Neuronal stem cell (in vitro differentiated cells): ENCODE results near the gene CMKLR1.

Source experiments
- DNase-seq: peaks from one replicate; pipeline ENCODE4 v3.0.0-alpha.2; 2013; ENCODE audit warnings: low spot score
- H2AFZ ChIP-seq: one replicate; pipeline ENCODE4 v1.6.1; 2013; ENCODE audit warnings: mild to moderate bottlenecking, low read length, inconsistent platforms
- H2AK5ac ChIP-seq: 2 replicates; pipeline ENCODE4 v1.6.1; 2013; ENCODE audit warnings: low read depth, mild to moderate bottlenecking, inconsistent platforms, low read length, moderate library complexity, mixed read lengths
- H2BK120ac ChIP-seq: 2 replicates; pipeline ENCODE4 v1.6.1; 2013; ENCODE audit warnings: low read depth, mild to moderate bottlenecking, inconsistent platforms, low read length, moderate library complexity, mixed read lengths
- H2BK12ac ChIP-seq: one replicate; pipeline ENCODE4 v1.6.1; 2013; ENCODE audit warnings: low read length, inconsistent platforms
- H2BK15ac ChIP-seq: 2 replicates; pipeline ENCODE4 v1.6.1; 2013; ENCODE audit warnings: mild to moderate bottlenecking, low read length, inconsistent platforms, mixed read lengths
- H2BK5ac ChIP-seq: one replicate; pipeline ENCODE4 v1.6.1; 2013; ENCODE audit warnings: inconsistent platforms, mild to moderate bottlenecking, low read length, moderate library complexity
- H3K14ac ChIP-seq: one replicate; pipeline ENCODE4 v1.6.1; 2013; ENCODE audit warnings: low read length, inconsistent platforms
- H3K18ac ChIP-seq: 2 replicates; pipeline ENCODE4 v1.6.1; 2013; ENCODE audit warnings: low read length, inconsistent platforms
- H3K23ac ChIP-seq: 2 replicates; pipeline ENCODE4 v1.6.1; 2013; ENCODE audit warnings: low read depth, mild to moderate bottlenecking, mixed read lengths, low read length, inconsistent platforms; ENCODE audit not compliant: poor library complexity
- H3K27ac ChIP-seq: replicated peaks from 3 replicates; pipeline ENCODE4 v1.5.1; 2013; ENCODE audit warnings: low read length, inconsistent platforms
- H3K27me3 ChIP-seq, 3 experiments: 2 replicates each; pipeline ENCODE4 v1.6.1; 2013; ENCODE audit warnings: low read length in 3 of 3, mild to moderate bottlenecking in 2 of 3, inconsistent platforms in 1 of 3, low read depth in 1 of 3, mixed read lengths in 1 of 3, moderate library complexity in 1 of 3; ENCODE audit not compliant: control insufficient read depth in 3 of 3, insufficient read depth in 3 of 3
- H3K36me3 ChIP-seq, 2 donors: replicated peaks in 1 of 2; 2 replicates each; pipeline ENCODE4 v1.6.1; 2013; ENCODE audit warnings: low read length in 2 of 2; ENCODE audit not compliant: control insufficient read depth in 2 of 2, insufficient read depth in 2 of 2
- H3K4ac ChIP-seq: 2 replicates; pipeline ENCODE4 v1.6.1; 2013; ENCODE audit warnings: inconsistent platforms, mild to moderate bottlenecking, low read length, moderate library complexity
- H3K4me1 ChIP-seq, 2 donors: 1 replicate in 1 of 2; 2 replicates in 1 of 2; pipeline ENCODE4 v1.6.1; 2013; ENCODE audit warnings: low read length in 2 of 2, low read depth in 1 of 2; ENCODE audit not compliant: control insufficient read depth in 2 of 2, insufficient read depth in 1 of 2
- H3K4me2 ChIP-seq: one replicate; pipeline ENCODE4 v1.6.1; 2013; ENCODE audit warnings: mild to moderate bottlenecking, low read length, inconsistent platforms; ENCODE audit not compliant: insufficient read depth, poor library complexity, severe bottlenecking
- H3K4me3 ChIP-seq, 2 donors: 2 replicates each; pipeline ENCODE4 v1.5.1; 2013; ENCODE audit warnings: low read length in 2 of 2, mild to moderate bottlenecking in 2 of 2, inconsistent platforms in 1 of 2, moderate library complexity in 1 of 2
- H3K79me1 ChIP-seq: one replicate; pipeline ENCODE4 v1.6.1; 2013; ENCODE audit warnings: low read depth, mild to moderate bottlenecking, inconsistent platforms, low read length, moderate library complexity
- H3K9ac ChIP-seq: one replicate; pipeline ENCODE4 v1.6.1; 2013; ENCODE audit warnings: mild to moderate bottlenecking, low read depth, low read length, inconsistent platforms; ENCODE audit not compliant: poor library complexity
- H3K9me3 ChIP-seq, 2 donors: replicated peaks in 1 of 2; 2 replicates each; pipeline versions ENCODE3 to v1.6.1; 2013; ENCODE audit warnings: low read length in 2 of 2, mild to moderate bottlenecking in 2 of 2, inconsistent platforms in 1 of 2, low read depth in 1 of 2, mixed read lengths in 1 of 2, moderate library complexity in 1 of 2; ENCODE audit not compliant: control insufficient read depth in 2 of 2, insufficient read depth in 1 of 2
- H4K8ac ChIP-seq: one replicate; pipeline ENCODE4 v1.6.1; 2013; ENCODE audit warnings: low read depth, mild to moderate bottlenecking, inconsistent platforms, low read length, moderate library complexity
- H4K91ac ChIP-seq: one replicate; pipeline ENCODE4 v1.6.1; 2013; ENCODE audit warnings: low read length, low read depth, mild to moderate bottlenecking, inconsistent platforms; ENCODE audit not compliant: poor library complexity
- WGBS, 2 donors: extraction: QIAGEN DNeasy Blood & Tissue Kit; methylation state at CpG; one replicate each; pipeline ENCODE4 v1.1.7; 2013; ENCODE audit warnings: missing lambda C conversion rate in 2 of 2, mixed read lengths in 1 of 2; ENCODE audit not compliant: insufficient read length in 2 of 2, insufficient replicate concordance in 1 of 2; ENCODE audit errors: extremely low coverage in 2 of 2; 5-methylcytosine and 5-hydroxymethylcytosine counted together

CMKLR1 gene

DNA sequence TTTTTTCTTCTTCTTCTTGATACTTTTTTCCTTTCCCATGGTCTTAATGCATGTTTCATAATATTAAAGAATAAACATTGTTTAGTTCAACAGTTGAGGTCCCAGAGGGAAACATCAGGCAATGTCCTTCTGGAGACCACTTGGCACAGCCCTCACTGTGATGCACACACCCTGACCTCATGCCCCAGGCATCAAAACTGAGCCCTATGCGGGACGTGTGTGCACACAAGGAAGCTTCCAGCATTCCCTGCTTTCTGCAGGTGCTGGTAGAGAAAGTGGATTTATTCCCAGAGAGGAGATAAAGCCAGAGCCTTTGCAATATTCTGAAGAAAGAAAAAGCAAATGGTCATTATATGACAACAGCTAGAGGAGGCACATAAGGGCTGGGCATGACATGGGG is 16.0 kb upstream of the CMKLR1 start:
- Histone ChIP-seq H2AK5ac (no peak overlapping the region), H3K9me3 (no peaks in the 10 kb centered on the region), H4K8ac (no peak overlapping the region), H2BK5ac (no peak overlapping the region), H3K27ac (no peak overlapping the region), H3K4me3 (no peak overlapping the region), H3K23ac (no peak overlapping the region), H3K14ac (no peak overlapping the region), H2BK120ac (no peak overlapping the region), H2AFZ (no peak overlapping the region), H2BK15ac (no peak overlapping the region), H4K91ac (no peak overlapping the region), H3K4ac (no peak overlapping the region), H3K18ac (no peak overlapping the region), H3K36me3 (no peaks in the 10 kb centered on the region), H3K27me3 (peaks cover 0 to 6% (median 0%) of the 10 kb centered on the region in 3 experiments), H2BK12ac (no peak overlapping the region), H3K79me1 (no peaks in the 10 kb centered on the region), H3K4me2 (no peak overlapping the region), H3K4me1 (peaks cover 0 to 6% of the 10 kb centered on the region in 2 donors), H3K9ac (no peak overlapping the region)
- WGBS, 2 donors, result no CpG with 5 or more reads among the region's 2 CpGs
- DNase-seq, result no peak

GRCh38 chr12:108352591-108352990 is 13.5 kb upstream of the CMKLR1 start:
- H3K14ac ChIP-seq, result no peak overlapping the region
- no peak overlapping the region for H4K91ac ChIP-seq
- no peak overlapping the region for H3K4ac ChIP-seq
- H2BK15ac ChIP-seq, result no peak overlapping the region
- no peak overlapping the region for H3K27ac ChIP-seq
- DNase-seq, result no peak
- no peak overlapping the region for H2BK12ac ChIP-seq
- no peaks in the 10 kb centered on the region for H3K79me1 ChIP-seq
- no peak overlapping the region for H3K18ac ChIP-seq
- no peak overlapping the region for H2BK120ac ChIP-seq
- no peaks in the 10 kb centered on the region for H3K9me3 ChIP-seq
- no peaks in the 10 kb centered on the region for H3K4me1 ChIP-seq
- H4K8ac ChIP-seq, result no peak overlapping the region
- no peak overlapping the region for H3K9ac ChIP-seq
- H3K4me2 ChIP-seq, result no peak overlapping the region
- H2BK5ac ChIP-seq, result no peak overlapping the region
- H3K27me3 ChIP-seq, result peaks cover 0 to 6% (median 0%) of the 10 kb centered on the region in 3 experiments
- no peak overlapping the region for H2AK5ac ChIP-seq
- no peak overlapping the region for H3K4me3 ChIP-seq
- H2AFZ ChIP-seq, result no peak overlapping the region
- H3K23ac ChIP-seq, result no peak overlapping the region
- H3K36me3 ChIP-seq, result no peaks in the 10 kb centered on the region

GRCh38 chr12:108350511-108350910 is 11.4 kb upstream of the CMKLR1 start:
- Histone ChIP-seq H3K9ac (no peak overlapping the region), H2BK5ac (no peak overlapping the region), H3K9me3 (no peaks in the 10 kb centered on the region), H4K8ac (no peak overlapping the region), H3K79me1 (no peaks in the 10 kb centered on the region), H3K4ac (no peak overlapping the region), H3K4me3 (no peak overlapping the region), H3K18ac (no peak overlapping the region), H2BK120ac (no peak overlapping the region), H3K4me1 (peaks cover 0 to 3% of the 10 kb centered on the region in 2 donors), H3K27ac (no peak overlapping the region), H3K14ac (no peak overlapping the region), H2BK12ac (no peak overlapping the region), H4K91ac (no peak overlapping the region), H3K36me3 (no peaks in the 10 kb centered on the region), H3K4me2 (no peak overlapping the region), H2BK15ac (no peak overlapping the region), H3K27me3 (peaks cover 0 to 4% (median 0%) of the 10 kb centered on the region in 3 experiments), H2AK5ac (no peak overlapping the region), H3K23ac (no peak overlapping the region), H2AFZ (no peak overlapping the region)
- WGBS, 2 donors, result no CpG with 5 or more reads among the region's 3 CpGs
- DNase-seq, result no peak

DNA sequence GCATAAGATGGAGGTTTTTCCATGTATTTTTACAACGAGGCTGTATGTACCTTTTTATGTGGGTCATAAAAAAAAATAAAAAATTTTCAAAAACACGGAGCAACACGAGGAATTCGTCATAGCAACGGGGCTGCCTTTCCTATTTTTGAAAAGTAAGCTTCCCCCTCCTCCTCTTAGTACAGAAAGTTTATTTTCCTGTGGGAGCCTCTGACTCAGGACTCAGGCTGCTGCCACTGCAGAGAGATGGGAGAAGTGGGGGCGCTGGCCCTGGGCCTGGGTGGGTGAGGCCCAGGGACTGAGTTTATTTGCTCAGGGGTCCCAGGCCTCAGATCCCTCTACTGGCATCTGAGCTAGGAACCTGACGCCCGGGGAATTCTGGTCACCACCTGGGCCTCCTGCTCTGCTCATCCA is 10.2 kb upstream of the CMKLR1 start:
- H2BK120ac ChIP-seq, result no peak overlapping the region
- no peak overlapping the region for H2AK5ac ChIP-seq
- H3K4me2 ChIP-seq, result no peak overlapping the region
- H2AFZ ChIP-seq, result no peak overlapping the region
- no peaks in the 10 kb centered on the region for H3K79me1 ChIP-seq
- H2BK5ac ChIP-seq, result no peak overlapping the region
- no peak overlapping the region for H3K9ac ChIP-seq
- peaks cover 0 to 4% (median 0%) of the 10 kb centered on the region in 3 experiments for H3K27me3 ChIP-seq
- H2BK15ac ChIP-seq, result no peak overlapping the region
- H4K91ac ChIP-seq, result no peak overlapping the region
- no peak overlapping the region for H3K4me3 ChIP-seq
- H3K9me3 ChIP-seq, result no peaks in the 10 kb centered on the region
- no peak overlapping the region for H3K4ac ChIP-seq
- H3K18ac ChIP-seq, result no peak overlapping the region
- H3K27ac ChIP-seq, result no peak overlapping the region
- no CpG with 5 or more reads among the region's 8 CpGs for WGBS, 2 donors
- no peak overlapping the region for H2BK12ac ChIP-seq
- no peak for DNase-seq
- H4K8ac ChIP-seq, result no peak overlapping the region
- no peak overlapping the region for H3K23ac ChIP-seq
- peaks cover 0 to 3% of the 10 kb centered on the region in 2 donors for H3K4me1 ChIP-seq
- H3K14ac ChIP-seq, result no peak overlapping the region
- no peaks in the 10 kb centered on the region for H3K36me3 ChIP-seq
